ENCODE measurements around the gene SH3PXD2A.
"Not testable (repeated sequence)": the region's sequence is repeated elsewhere in the genome, so short reads cannot be mapped to it uniquely, and the experiment has no call there.

Gene SH3PXD2A

DNA sequence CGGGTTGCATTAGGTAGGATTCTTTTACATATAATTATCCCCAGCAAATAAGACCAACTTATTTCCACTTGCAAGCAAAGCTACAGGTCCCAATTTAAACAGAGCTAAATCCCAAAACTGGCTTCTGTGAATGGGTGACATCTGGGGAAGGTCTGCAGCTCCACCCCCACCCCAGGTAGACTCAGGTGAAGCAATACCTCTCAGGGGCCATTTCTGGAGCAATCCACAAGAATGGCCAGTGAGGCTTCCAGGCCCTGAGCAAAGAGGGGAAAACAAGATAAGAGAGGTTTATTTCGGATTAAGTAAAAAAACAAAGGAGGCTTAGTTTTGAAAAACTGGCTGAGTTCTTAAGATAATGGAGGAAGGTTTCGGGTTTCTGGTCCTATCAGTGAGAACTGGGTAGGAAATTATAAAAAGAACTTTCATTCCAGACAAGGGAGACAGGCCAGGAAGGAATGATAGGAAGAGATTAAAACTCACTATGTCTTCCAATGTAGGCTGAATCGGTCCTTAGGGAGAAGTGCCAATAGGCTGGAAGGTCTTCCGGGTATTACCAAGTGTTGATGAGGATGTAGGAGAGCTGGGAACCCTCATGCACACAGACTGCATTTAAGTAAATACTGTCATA lies 25.4 kb downstream of the SH3PXD2A start:
- DNase-seq, result no peak

DNA sequence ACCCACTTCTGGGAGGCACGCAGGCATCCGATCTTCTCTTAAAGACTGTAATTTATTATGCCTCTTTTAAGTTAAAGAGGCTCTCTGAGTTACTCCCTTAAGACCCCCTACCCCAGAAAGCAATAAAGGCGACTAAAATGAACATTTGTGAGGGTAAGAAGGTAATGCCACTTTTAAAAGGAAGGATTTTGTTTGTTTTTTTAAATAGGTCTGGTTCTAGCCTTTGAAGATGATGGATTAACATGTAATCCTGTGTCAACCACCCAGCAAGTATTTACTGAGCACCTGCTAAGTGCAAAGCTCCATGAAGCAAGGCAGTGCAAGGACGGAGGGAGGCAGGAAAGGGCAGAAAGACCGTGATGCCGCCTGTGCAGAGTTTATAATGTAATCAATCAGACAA lies 26.1 kb downstream of the SH3PXD2A start:
- DNase-seq, result no peak

DNA sequence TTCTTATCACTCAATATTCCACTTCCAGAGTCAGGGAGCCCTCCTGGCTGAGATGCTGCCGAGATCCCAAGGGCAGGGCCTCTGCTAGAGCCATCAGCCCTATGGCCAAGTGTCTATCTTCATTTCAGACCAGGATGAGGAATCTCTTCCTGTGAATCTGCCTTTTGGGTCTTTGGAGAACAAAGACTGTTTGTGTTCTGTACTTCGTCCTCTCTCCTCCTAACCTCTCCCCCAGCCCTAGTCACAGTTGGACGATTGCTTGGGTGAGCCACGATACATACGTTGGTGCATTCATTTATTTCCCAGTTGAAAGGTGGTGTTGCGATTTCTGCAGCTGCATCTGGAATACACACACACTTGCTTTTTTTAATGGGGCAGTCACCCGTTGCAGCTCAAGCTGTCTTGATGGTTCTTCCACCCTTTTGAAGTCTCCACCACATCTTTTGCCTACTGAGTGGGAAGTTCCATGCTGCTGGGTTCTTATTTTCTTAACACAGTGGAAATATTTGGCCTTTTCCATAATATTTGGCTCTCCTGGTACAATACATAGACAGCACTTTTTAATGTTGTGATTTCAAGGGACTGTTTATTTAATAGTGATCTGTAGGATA lies 26.7 kb downstream of the SH3PXD2A start:
- no peak for DNase-seq

DNA sequence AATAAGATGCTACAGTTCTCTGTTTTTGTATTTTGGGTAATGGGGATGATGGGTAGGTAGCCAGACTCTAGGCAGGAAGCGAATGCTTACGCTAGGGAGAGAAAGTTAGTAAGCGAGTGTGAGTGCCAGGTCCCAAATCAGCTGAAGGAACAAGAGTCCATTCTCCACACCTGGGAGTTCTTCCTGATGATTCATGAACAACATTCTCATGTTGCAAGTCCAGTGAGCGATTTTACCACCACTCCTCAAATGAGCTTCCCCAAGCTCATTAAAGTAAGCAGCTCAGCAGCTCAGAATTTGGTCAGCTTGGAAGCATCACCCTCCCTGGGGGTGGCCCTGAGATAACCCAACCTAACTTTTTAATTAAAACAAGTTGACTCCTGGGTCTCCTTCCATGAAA lies 27.3 kb downstream of the SH3PXD2A start:
- DNase-seq, result no peak

DNA sequence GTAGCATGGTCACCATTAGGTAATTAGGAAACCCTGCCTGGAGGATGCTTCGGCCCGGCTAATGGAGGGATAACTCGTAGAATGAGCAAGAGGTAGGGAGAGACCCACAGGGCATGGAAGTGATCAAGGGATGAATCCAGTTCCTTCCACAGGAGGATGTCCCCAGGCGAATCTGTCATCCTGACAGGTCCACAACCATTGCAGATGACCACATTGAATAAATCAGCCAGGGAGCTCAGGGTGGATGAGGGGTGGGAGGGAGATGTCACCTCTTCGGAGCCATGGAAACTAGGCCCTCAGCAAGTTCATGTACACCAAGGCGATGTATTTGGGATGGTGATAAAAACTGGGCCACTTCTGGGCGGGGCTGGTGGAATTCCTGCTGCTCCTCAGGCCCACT lies 28.5 kb downstream of the SH3PXD2A start:
- no peak for DNase-seq

DNA sequence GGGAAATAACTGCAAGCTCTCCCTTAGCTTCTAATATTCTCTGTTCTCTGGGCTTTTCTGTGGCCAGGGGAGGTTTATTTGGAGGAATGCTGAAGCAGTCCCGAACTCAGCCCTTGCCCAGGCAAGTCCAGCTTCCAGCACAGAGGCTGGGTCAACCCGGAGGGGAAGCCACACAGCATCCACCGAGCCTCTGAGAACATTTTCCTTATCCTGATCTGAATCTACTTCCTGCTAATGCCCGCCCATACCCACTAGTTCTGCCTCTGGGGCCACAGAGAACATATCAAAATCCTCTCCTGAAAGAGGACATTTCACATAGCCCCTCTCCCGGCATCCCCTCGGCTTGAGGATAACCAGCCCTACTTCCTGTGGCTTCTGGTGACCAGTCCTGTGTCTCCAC lies 31.1 kb downstream of the SH3PXD2A start:
- DNase-seq, result no peak

DNA sequence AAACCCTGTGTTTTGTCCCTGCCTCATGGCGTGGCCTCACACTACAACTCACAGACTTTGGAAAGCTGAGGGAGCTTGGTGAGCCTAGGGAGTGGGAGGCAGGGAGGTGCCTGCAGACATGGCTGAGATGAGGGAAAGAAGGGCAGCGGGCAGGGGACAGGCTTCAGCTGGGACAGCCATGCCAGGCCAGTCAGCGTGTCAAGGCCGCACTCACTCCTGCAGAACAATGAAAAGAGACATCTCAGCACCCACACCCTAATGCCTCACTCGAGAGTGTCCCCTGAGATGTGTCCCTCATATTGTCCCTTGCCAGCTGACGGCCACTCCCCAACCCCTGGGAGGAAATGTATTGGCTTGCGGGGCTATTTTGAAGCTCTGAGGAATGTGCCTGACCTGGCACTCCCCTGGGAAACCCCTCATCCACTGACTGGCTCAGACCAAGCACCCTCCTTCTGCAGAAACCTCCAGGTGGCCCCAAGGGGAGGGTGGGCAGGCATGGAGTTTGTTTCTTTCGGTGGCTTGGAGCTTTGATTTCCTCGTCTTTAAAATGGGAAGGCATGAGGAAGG lies 31.6 kb downstream of the SH3PXD2A start:
- DNase-seq, result no peak

DNA sequence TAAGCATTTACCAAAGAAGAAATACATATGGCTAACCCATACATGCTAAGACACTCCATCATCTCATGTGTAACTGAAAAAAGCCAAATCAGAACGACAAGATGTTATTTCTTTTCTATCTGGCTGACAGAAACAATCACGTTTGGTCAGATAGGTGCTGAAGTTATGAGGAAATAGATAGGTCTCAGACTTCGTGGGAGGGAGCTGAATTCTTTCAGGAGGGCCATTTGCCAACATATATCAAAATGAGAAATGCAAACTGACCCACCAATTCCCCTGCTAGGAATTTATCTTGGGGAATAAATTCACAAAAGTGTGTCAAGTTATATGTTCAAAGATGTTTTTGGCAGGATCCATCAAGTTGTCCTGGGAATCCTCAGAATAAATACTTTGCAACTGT lies 32.6 kb downstream of the SH3PXD2A start:
- no peak for DNase-seq

DNA sequence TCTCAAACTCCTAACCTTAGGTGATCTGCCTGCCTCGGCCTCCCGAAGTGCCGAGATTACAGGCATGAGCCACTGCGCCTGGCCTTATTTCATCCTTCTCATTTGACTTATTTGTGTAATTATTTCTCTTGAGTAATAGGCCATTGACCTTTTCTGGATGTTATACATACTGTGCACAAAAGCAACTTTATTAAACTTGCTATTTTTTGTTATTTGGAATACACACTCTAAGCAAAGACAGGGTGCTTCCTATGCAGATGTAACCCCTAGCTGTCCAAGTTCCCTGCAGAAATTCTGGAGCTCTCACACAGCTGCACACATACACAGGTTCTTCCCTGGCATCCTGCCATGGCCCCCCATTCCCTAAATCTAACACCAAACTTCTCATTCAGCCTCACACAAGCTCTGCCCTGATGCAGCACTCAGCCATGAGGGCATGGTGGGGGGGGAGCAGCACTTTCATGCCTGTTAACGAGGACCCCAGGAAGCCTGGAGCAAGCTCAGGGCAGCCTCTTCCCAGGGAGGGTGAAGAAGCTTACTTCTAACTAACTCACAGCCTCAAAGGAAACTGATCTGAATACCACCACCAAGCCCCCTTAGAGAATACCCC lies 33.2 kb downstream of the SH3PXD2A start:
- DNase-seq, result no peak

DNA sequence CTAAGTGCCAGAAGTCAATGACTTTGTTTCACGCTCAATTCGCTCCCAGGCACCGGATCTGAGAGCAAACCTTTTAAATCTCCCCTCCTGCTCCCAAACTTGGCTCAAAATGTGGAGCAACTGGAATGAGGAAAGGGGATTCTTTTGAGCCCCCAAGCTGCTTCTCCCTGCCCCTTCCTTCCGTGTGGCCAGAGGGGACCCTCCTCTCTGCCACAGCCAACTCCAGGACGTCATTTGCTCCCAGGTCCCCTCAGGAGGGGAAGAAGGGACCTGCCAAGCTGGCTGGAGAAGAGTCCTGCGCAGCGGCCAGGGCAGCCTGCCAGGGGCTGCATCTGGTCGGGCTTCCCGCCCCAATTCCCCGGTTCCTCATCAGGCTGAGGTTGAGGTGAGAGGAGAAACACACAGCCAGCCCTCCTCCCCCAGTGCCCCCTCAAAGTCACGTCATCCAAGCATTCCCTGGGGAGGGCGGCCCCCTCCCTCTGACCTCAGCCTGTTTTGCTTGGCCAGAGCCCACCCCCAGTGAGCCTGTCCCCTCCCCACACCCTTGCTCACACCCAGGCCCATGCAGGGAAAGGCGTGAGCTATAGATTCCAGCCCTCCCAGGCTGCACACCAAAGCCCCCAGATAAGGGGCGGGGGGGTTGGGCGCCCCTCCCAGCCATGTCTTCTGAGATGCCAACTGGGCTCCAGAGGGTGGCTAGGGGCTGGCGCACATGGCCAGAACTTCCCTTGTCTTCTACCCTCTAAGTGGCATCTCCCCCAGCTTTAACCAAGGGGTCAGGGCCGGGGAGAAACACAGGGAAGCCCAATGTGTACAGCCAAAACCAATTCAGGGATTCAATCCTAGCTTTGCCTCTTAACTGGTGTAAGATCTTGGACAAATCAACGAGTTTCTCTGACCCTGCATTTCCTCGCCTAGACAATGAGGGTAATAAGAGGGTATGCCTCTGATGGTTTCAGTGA lies 35.0 kb downstream of the SH3PXD2A start:
- no peak for DNase-seq

DNA sequence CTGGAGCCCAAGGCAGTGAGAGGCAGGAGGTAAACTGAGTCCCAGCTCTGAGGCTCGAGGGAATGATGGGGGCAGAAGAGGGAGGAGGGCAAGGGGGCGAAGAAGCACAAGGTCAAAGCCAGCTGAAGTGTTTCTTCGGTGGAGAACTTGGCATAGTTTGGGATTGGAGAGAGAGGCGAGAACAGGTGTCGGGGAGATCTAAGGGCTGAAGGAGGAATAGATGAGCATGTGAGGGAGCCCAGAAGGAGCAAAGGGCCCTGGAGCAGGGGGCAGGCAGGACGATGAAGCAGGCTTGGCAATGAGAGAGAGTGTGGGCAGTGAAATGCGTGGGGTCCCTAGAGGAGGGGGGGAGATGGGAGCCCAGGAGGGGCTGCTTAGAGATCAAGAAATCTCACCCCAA lies 35.9 kb downstream of the SH3PXD2A start:
- no peak for DNase-seq

DNA sequence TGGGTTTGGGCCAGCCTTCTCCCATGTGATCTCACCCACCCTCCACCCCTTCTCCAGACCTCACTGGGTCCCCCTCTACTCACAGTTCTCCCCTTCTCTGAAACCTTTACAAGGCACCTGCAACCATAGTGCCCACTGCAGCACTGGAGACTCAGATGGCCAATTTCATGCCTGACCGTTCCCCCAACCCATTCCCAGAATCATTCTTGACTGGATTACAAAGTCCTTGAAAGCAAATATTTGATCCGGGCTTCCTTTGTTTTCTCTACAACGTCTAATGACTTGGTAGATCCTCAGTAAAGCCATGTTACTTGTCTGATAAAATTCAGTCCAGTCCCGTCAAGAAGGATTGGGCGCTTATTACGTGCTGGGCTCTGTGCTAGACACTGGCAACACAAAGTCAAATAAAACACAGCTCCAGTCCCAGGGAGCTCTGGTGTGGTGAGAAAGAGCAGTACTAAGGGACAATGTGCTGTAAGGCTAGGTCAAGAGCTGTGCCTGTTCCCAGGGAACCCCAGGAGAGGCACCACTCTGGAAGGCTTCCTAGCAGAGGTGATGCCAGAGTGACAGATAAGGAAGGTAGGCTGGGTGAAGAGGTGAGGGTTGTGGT lies 36.5 kb downstream of the SH3PXD2A start:
- no peak for DNase-seq

DNA sequence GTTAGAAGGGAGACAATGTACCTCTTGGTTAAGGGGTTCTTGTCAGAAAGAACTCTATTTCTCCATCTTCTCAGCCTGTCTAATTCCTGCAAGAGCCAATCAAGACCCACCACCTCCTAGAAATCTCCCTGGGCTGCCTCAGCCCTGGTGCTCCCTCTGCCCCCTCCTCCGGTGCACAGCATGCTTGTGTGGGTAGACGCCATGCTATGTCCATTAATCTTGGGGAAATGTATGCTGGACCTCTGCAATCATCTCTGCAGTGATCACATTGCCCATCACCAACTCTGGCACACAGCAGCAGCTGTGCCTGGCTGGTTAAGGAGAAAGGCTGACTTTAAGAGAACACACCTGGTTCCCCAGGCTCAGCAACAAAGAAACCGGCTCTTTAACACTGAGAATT lies 37.3 kb downstream of the SH3PXD2A start:
- no peak for DNase-seq

DNA sequence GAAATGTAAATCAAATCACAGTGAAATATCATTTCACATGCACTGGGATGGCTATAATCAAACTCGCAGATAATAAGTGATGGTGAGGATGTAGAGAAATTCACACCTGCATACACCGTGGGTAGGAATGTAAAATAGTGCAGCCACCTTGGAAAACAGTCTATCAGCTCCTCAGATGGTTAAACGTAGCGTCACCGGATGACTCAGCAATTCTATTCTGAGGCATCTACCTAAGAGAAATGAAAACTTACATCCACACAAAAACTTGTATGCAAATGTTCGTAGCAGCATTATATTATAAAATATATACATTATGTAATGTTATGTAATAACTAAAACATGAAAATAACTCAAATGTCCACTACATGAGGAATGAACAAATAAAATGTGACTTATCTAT lies 38.9 kb downstream of the SH3PXD2A start:
- no peak for DNase-seq

DNA sequence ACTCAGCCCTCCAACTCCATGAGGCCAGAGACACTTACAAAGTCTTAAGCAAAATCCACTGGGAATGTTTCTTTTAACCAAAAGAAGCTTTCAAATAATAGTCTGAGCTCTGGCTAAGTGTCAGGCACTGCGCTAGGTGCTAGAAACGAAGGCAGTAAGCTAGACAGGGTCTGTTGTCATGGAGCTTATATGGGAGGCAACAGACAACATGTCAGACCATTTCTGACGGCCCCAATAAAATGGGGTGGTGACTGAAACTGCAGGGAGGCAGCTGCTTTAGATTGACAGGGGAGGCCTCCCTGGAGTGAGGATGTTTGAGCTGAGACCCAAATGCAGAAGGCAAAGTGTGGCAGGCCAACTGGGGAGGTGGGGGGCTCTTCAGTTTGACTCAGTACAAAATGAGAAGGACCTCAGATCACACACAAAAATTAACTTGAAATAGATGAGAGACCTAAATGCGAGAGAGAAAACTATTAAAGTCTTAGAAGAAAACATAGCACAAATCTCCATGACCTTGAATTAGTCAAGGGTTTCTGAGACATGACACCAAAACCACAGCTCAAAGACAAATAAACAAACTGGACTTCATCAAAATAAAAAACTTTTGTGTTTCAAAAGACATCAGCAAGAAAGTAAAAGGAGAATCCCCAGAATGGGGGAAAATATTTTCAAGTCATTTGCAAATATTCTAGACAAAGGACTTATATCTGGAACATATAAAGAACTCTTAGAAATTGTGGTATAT lies 40.6 kb downstream of the SH3PXD2A start:
- DNase-seq, result no peak

DNA sequence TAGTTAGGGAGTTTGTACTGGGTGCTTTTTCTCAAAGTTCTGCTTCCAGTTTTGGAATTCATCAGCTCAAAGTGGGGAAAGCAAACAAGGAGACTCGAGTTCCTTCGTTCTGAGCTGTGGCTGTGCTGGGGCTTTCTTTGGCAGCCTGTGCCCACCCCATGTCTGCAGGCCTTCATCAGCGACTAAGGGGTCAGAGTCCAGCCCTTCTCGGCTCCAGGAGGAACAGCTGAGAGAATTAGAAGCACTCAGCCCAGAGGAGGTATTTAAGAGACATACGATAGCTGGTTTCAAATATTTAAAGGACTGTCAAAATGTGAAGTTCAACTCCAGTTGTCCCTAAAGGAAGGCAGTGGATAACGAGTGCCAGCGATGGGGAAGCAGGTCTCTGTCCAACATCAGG lies 41.3 kb downstream of the SH3PXD2A start:
- DNase-seq, result no peak

DNA sequence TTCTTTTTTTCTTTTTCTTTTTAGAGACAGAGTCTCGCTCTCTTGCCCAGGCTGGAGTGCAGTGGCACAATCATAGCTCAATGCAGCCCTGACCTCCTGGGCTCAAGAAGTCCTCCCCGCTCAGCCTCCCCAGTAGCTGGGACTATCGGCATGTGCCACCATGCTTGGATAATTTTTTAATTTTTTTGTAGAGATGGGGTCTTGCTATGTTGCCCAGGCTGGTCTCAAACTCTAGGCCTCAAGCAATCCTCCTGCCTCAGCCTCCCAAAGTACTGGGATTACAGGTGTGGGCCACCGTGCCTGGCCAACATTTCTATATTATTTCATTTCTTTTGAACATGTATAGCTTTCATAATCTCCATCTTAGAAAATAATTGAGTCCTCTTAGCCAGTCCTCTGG lies 42.1 kb downstream of the SH3PXD2A start:
- not testable (repeated sequence) for DNase-seq

DNA sequence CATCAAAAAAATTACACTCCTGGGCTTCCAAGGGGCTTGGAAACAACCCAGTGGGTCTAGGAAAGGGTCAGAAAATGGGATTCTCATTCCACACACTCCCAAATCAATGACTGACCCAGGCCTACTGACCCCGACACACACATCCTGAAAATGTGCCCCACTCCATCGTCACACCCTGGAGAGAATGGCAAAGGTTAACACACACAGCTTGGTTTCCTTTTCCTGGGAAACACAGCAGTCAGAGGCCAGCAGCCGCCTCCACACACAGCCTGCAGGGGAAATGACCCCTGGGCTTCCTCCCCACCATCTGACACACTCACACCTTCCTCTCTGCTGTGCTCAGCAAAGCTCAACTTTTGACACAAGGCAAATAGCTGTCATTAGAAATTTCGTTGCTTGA lies 42.9 kb downstream of the SH3PXD2A start:
- no peak for DNase-seq

DNA sequence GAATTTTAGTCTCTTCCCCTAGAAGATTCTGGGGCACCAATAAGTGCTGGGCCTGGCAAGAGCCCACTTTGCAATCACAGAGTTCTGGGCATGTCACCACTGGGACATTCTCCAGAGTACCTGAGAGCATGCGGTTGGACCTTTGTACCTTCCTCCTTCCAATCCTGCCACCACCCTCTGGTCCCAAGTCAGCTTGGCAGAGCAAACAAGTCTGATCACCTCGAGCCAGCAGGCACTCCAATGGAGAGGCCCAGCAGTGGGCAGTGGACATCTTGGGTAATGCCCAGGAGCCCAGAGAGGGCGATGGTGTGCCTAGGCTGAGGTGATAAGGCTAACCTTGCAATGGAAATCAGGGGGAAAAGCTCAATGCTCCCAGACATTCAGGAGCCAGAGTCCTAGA lies 43.4 kb downstream of the SH3PXD2A start:
- no peak for DNase-seq

DNA sequence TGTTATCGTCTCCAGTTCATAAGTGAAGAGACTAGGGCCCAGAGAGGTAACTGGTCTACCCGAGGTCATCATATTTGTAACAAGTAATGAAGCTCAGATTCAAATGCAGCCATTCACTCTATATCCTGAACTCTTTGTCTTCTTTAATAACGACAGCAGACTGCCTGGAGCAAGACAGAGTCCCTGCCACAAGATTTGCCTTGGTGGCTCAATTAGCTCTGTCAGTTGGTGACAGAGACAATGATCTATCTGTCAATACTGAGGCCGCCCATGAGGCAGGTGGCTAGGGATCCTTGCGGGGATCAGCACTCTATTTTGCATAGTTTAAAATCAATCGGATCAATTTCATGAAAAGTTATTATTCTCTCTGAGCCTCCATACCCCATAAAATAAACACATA lies 43.9 kb downstream of the SH3PXD2A start:
- DNase-seq, result no peak

DNA sequence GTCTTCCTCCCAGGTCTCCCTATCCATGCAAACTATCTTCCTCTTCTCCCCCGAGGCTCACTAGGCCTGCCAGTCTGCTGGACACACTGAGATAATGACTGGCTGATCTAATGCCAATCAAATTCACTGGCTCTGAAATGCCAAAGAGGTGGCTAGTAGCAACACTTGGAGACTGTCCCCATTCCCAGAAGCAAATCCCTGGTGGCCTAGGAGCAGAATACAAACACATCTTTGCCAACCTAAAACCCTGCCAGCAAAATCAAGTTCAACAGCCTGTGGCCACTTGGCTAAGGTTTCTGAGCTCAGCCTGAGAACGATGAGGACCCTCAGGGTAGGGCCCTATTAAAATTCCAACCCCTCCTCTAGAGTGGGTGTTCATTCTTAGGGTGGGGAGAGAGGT lies 46.6 kb downstream of the SH3PXD2A start:
- no peak for DNase-seq

DNA sequence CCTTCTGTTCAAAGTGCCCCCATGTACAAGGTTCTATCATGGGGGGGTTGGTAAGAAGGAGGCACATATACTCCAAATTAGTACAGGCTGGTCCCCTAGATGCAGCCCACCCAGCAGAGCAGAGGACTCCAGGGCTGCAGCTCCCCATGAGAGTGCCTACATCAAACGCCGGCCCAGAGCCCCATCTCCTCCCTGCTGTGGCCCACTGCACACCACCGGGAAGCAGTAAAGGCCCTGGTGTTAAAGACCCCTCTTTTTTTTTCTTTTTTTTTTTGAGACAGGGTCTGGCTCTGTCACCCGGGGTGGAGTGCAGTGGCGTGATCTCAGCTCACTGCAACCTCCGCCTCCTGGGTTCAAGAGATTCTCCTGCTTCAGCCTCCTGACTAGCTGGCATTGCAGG lies 47.4 kb downstream of the SH3PXD2A start:
- DNase-seq, result no peak

Data from MV-4-11 (cell line).